OCI-LY3 (cell line): Measurements from ENCODE around the gene ATF6.

Source experiments
- H2AFZ ChIP-seq: fragments of 200-600, 300-600 bp; shearing (Covaris generic); 2 replicates; pipeline ENCODE4 v1.6.0; 2014; ENCODE audit warnings: antibody characterized with exemption, low read depth, low read length
- H3K27ac ChIP-seq: fragments of 200-600, 300-600 bp; sonication (generic); 2 replicates; pipeline ENCODE4 v1.5.1; 2014; ENCODE audit warnings: mild to moderate bottlenecking, low read length, moderate library complexity, mixed read lengths
- H3K27me3 ChIP-seq: fragments of 200-600, 300-600 bp; sonication (generic); 2 replicates; pipeline ENCODE4 v1.6.1; 2014; ENCODE audit warnings: low read depth, low read length, mixed read lengths
- H3K36me3 ChIP-seq: fragments of 200-600, 300-600 bp; sonication (generic); replicated peaks from 2 replicates; pipeline ENCODE3; 2014; ENCODE audit warnings: low read depth, low read length, mixed read lengths
- H3K4me1 ChIP-seq: fragments of 300-600, 200-600 bp; sonication (generic); 2 replicates; pipeline ENCODE4 v1.6.1; 2014; ENCODE audit warnings: low read length, mixed read lengths
- H3K4me2 ChIP-seq: fragments of 200-600, 300-600 bp; sonication (generic); 2 replicates; pipeline ENCODE4 v1.6.1; 2014; ENCODE audit warnings: low read length, mixed read lengths
- H3K4me3 ChIP-seq: fragments of 300-600, 200-600 bp; sonication (generic); 2 replicates; pipeline ENCODE4 v1.5.1; 2014; ENCODE audit warnings: antibody characterized with exemption, mild to moderate bottlenecking, low read length, moderate library complexity
- H3K79me2 ChIP-seq: fragments of 300-600, 200-600 bp; shearing (Covaris generic); 2 replicates; pipeline ENCODE4 v1.6.1; 2014; ENCODE audit warnings: mild to moderate bottlenecking, low read length, mixed read lengths
- H3K9ac ChIP-seq: fragments of 300-600, 200-600 bp; shearing (Covaris generic); 2 replicates; pipeline ENCODE4 v1.6.0; 2014; ENCODE audit warnings: mild to moderate bottlenecking, low read length, moderate library complexity
- H3K9me3 ChIP-seq: fragments of 200-600, 300-600 bp; shearing (Covaris generic); 2 replicates; pipeline ENCODE4 v1.6.1; 2014; ENCODE audit warnings: low read length, mixed read lengths; ENCODE audit not compliant: insufficient read depth
- H4K20me1 ChIP-seq: fragments of 200-600, 300-600 bp; sonication (generic); 2 replicates; pipeline ENCODE4 v1.6.1; 2016; ENCODE audit warnings: low read length, mixed read lengths; ENCODE audit not compliant: insufficient read depth
- EZH2phosphoT487 ChIP-seq: fragments of 200-600 bp; shearing (Covaris generic); IDR thresholded peaks from 2 replicates; pipeline ENCODE4 v1.6.1; 2018; ENCODE audit warnings: antibody characterized with exemption, mixed run types, low read depth
- TF ChIP-seq, protein P1 (sequence below): fragments of 200-600, 300-600 bp; sonication (generic); IDR thresholded peaks from 2 replicates; pipeline ENCODE4 v1.5.1; 2014; ENCODE audit warnings: antibody characterized with exemption, low read length, low read depth

The ATF6 gene

DNA sequence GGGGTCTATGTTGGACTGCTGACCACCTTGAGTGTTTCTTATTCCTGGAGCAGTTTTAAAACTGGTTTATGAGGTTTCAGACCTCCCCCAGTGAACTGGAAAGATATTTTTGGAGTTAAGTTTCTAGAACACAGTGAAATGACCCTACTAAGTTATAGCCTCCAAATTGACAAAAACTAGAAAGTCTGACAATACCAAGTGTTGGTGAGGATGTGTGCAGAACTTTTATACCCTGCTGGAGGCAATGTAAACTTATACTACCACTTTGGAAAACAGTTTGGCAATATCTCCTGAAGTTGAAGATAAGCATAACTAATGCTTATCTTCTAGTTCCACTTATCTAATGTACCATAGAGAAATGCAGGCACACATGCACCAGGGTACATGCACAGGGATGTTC is 247.2 kb downstream of the ATF6 start:
- H3K4me3 ChIP-seq = no peak overlapping the region
- peaks cover under 1% of the 10 kb centered on the region; the same call in 1 of the 2 replicates for H3K4me1 ChIP-seq
- H2AFZ ChIP-seq = no peak overlapping the region
- H3K36me3 ChIP-seq = no peaks in the 10 kb centered on the region
- TF ChIP-seq EZH2phosphoT487 = no peak
- TF ChIP-seq, protein P1, sequence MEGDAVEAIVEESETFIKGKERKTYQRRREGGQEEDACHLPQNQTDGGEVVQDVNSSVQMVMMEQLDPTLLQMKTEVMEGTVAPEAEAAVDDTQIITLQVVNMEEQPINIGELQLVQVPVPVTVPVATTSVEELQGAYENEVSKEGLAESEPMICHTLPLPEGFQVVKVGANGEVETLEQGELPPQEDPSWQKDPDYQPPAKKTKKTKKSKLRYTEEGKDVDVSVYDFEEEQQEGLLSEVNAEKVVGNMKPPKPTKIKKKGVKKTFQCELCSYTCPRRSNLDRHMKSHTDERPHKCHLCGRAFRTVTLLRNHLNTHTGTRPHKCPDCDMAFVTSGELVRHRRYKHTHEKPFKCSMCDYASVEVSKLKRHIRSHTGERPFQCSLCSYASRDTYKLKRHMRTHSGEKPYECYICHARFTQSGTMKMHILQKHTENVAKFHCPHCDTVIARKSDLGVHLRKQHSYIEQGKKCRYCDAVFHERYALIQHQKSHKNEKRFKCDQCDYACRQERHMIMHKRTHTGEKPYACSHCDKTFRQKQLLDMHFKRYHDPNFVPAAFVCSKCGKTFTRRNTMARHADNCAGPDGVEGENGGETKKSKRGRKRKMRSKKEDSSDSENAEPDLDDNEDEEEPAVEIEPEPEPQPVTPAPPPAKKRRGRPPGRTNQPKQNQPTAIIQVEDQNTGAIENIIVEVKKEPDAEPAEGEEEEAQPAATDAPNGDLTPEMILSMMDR = no peak
- no peak overlapping the region for H3K9ac ChIP-seq
- H3K4me2 ChIP-seq = no peak overlapping the region
- peaks cover 7% of the 10 kb centered on the region; the same call in 1 of the 2 replicates for H3K9me3 ChIP-seq
- H3K79me2 ChIP-seq = no peaks in the 10 kb centered on the region
- H3K27me3 ChIP-seq = peaks cover 33% of the 10 kb centered on the region
- H3K27ac ChIP-seq = no peak overlapping the region
- no peaks in the 10 kb centered on the region for H4K20me1 ChIP-seq
